K562 (cell line): ENCODE measurements around the gene SNX25. TPM values are rescaled to one million over a fixed set of nuclear protein-coding genes. Genes with fewer than 3 reads are reported as not detected.

ENCODE experiments used
- CREB3L1 ChIP-seq: fragments of 450-650 bp; IDR thresholded peaks from 2 replicates; pipeline ENCODE4 v1.6.1; 2014; ENCODE audit warnings: low read depth, mild to moderate bottlenecking, moderate library complexity, borderline replicate concordance
- ETV1 ChIP-seq: fragments of 450-650 bp; conservative IDR thresholded peaks from 2 replicates; pipeline ENCODE4 v1.6.1; 2016; ENCODE audit warnings: missing genetic modification characterization, control low read depth, low read depth, missing compliant biosample characterization
- ETV6 ChIP-seq, 3 experiments: fragments of 150-350 bp in 1 of 3; sonication (generic) in 1 of 3; formaldehyde crosslinking in 1 of 3; IDR thresholded peaks; 2 replicates each; pipeline versions ENCODE4 v1.6.1 to v1.8.0; 2014 to 2022; ENCODE audit warnings: borderline replicate concordance in 2 of 3, low read depth in 2 of 3, antibody characterized with exemption in 1 of 3, low read length in 1 of 3, mild to moderate bottlenecking in 1 of 3, missing genetic modification reagents in 1 of 3
- GATAD2A ChIP-seq: fragments of 450-650 bp; IDR thresholded peaks from 2 replicates; pipeline ENCODE4 v1.6.1; 2017
- NBN ChIP-seq: fragments of 450-650 bp; IDR thresholded peaks from 2 replicates; pipeline ENCODE4 v1.6.1; 2016; ENCODE audit warnings: low read depth, mild to moderate bottlenecking
- POLR2AphosphoS2 ChIP-seq: IDR thresholded peaks from 2 replicates; pipeline ENCODE4 v1.6.1; 2012; ENCODE audit warnings: low read length, improper control_type of control experiment
- RBFOX2 ChIP-seq: fragments of 200-400 bp; formaldehyde crosslinking; IDR thresholded peaks from 2 replicates; pipeline ENCODE4 v1.6.1; 2017; ENCODE audit warnings: low read depth, mild to moderate bottlenecking, low read length, moderate library complexity
- SRSF3 ChIP-seq: fragments of 200-400 bp; formaldehyde crosslinking; IDR thresholded peaks from 2 replicates; pipeline ENCODE4 v1.6.1; 2016; ENCODE audit warnings: mild to moderate bottlenecking, low read length, moderate library complexity; ENCODE audit not compliant: insufficient read depth
- ZBTB17 ChIP-seq: fragments of 450-650 bp; formaldehyde crosslinking; IDR thresholded peaks from 2 replicates; pipeline ENCODE4 v1.4.0; 2020; ENCODE audit warnings: mild to moderate bottlenecking
- ZNF121 ChIP-seq: sonication (generic); formaldehyde crosslinking; conservative IDR thresholded peaks from 2 replicates; pipeline ENCODE4 v1.8.0; 2022; ENCODE audit warnings: missing genetic modification reagents
- polyA plus RNA-seq, 8 experiments: library from polyadenylated mRNA; depleted of rRNA in 4 of 8; stranded (reverse) in 5 of 8; unstranded in 3 of 8; fragments of >200 nt; fragmentation: Nextera tagmentation in 2 of 8; fragmentation: Illumina TruSeq in 1 of 8; extraction: Ambion mirVana in 2 of 8; extraction: Trizol in 1 of 8; gene quantifications; 2 replicates each; pipeline versions ENCODE4 v1.2.1 to v1.2.3, GENCODE V29; 2011 to 2014; ENCODE audit warnings: inconsistent platforms in 1 of 8, missing spikeins in 1 of 8
- total RNA-seq, 7 experiments: library from RNA; depleted of rRNA in 6 of 7; stranded (reverse); fragments of >200 nt in 6 of 7; fragmentation: Illumina TruSeq in 2 of 7; extraction: Trizol in 2 of 7; gene quantifications; 2 replicates each; pipeline versions ENCODE4 v1.2.1 to v1.2.3, GENCODE V29; 2011 to 2021; ENCODE audit warnings: low replicate concordance in 1 of 7
- TF ChIP-seq, protein P1 (sequence below), 2 experiments: fragments of 150-350 bp in 1 of 2; IDR thresholded peaks; 2 replicates each; pipeline ENCODE4 v1.6.1; 2012 to 2016; ENCODE audit warnings: low read depth in 2 of 2, low read length in 2 of 2, mild to moderate bottlenecking in 1 of 2, moderate library complexity in 1 of 2
- TF ChIP-seq, protein P2 (sequence below): fragments of 450-650 bp; IDR thresholded peaks from 2 replicates; pipeline ENCODE4 v1.6.1; 2016; ENCODE audit warnings: mild to moderate bottlenecking
- TF ChIP-seq, protein P3 (sequence below): fragments of 450-650 bp; formaldehyde crosslinking; IDR thresholded peaks from 2 replicates; pipeline ENCODE4 v1.4.0; 2022; ENCODE audit warnings: missing genetic modification characterization
- TF ChIP-seq, protein P4 (sequence below), 2 experiments: fragments of 200-800 bp in 1 of 2; sonication (Bioruptor generic) in 1 of 2; sonication (generic) in 1 of 2; formaldehyde crosslinking in 1 of 2; IDR thresholded peaks in 1 of 2; conservative IDR thresholded peaks in 1 of 2; 2 replicates each; pipeline versions ENCODE4 v1.5.0 to v1.6.1; 2016 to 2020; ENCODE audit warnings: missing compliant biosample characterization in 1 of 2, missing genetic modification characterization in 1 of 2, missing genetic modification reagents in 1 of 2

The SNX25 gene
- total and polyA plus RNA-seq, 9 of the 15 experiments (the other 6 are each of a cell fraction or from before 2014, with no cell fraction given): 2.5 to 23.4 (median 13.3) TPM

- TF ChIP-seq, protein P1, sequence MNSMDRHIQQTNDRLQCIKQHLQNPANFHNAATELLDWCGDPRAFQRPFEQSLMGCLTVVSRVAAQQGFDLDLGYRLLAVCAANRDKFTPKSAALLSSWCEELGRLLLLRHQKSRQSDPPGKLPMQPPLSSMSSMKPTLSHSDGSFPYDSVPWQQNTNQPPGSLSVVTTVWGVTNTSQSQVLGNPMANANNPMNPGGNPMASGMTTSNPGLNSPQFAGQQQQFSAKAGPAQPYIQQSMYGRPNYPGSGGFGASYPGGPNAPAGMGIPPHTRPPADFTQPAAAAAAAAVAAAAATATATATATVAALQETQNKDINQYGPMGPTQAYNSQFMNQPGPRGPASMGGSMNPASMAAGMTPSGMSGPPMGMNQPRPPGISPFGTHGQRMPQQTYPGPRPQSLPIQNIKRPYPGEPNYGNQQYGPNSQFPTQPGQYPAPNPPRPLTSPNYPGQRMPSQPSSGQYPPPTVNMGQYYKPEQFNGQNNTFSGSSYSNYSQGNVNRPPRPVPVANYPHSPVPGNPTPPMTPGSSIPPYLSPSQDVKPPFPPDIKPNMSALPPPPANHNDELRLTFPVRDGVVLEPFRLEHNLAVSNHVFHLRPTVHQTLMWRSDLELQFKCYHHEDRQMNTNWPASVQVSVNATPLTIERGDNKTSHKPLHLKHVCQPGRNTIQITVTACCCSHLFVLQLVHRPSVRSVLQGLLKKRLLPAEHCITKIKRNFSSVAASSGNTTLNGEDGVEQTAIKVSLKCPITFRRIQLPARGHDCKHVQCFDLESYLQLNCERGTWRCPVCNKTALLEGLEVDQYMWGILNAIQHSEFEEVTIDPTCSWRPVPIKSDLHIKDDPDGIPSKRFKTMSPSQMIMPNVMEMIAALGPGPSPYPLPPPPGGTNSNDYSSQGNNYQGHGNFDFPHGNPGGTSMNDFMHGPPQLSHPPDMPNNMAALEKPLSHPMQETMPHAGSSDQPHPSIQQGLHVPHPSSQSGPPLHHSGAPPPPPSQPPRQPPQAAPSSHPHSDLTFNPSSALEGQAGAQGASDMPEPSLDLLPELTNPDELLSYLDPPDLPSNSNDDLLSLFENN (IDR thresholded peaks at IDR 0.05; ENCODE audit: low read depth in 2 of 2, low read length in 2 of 2): 0 out of 4 replicates have a peak, but pooled peaks of 1 of the 2 experiments have one; percentile 10
- TF ChIP-seq, protein P2, sequence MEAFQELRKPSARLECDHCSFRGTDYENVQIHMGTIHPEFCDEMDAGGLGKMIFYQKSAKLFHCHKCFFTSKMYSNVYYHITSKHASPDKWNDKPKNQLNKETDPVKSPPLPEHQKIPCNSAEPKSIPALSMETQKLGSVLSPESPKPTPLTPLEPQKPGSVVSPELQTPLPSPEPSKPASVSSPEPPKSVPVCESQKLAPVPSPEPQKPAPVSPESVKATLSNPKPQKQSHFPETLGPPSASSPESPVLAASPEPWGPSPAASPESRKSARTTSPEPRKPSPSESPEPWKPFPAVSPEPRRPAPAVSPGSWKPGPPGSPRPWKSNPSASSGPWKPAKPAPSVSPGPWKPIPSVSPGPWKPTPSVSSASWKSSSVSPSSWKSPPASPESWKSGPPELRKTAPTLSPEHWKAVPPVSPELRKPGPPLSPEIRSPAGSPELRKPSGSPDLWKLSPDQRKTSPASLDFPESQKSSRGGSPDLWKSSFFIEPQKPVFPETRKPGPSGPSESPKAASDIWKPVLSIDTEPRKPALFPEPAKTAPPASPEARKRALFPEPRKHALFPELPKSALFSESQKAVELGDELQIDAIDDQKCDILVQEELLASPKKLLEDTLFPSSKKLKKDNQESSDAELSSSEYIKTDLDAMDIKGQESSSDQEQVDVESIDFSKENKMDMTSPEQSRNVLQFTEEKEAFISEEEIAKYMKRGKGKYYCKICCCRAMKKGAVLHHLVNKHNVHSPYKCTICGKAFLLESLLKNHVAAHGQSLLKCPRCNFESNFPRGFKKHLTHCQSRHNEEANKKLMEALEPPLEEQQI: no peak
- TF ChIP-seq, protein P3, sequence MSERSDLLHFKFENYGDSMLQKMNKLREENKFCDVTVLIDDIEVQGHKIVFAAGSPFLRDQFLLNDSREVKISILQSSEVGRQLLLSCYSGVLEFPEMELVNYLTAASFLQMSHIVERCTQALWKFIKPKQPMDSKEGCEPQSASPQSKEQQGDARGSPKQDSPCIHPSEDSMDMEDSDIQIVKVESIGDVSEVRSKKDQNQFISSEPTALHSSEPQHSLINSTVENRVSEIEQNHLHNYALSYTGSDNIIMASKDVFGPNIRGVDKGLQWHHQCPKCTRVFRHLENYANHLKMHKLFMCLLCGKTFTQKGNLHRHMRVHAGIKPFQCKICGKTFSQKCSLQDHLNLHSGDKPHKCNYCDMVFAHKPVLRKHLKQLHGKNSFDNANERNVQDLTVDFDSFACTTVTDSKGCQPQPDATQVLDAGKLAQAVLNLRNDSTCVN (CRISPR knock-in tag): no peak
- no peak for TF ChIP-seq SRSF3
- no peak for TF ChIP-seq ZBTB17 (CRISPR knock-in tag)
- no peak for TF ChIP-seq POLR2AphosphoS2
- TF ChIP-seq GATAD2A: 0 out of 2 replicates have a peak, but pooled peaks have one; percentile 34
- TF ChIP-seq NBN: no peak
- TF ChIP-seq ETV6 (IDR thresholded peaks at IDR 0.05; ENCODE audit: borderline replicate concordance in 1 of 2, low read depth in 2 of 2, low read length in 1 of 2): no peak
- TF ChIP-seq ETV6 (CRISPR knock-in tag; IDR thresholded peaks at IDR 0.05; ENCODE audit: borderline replicate concordance): peak; percentile 90; the same call in 1 of the 2 replicates
- TF ChIP-seq, protein P4, sequence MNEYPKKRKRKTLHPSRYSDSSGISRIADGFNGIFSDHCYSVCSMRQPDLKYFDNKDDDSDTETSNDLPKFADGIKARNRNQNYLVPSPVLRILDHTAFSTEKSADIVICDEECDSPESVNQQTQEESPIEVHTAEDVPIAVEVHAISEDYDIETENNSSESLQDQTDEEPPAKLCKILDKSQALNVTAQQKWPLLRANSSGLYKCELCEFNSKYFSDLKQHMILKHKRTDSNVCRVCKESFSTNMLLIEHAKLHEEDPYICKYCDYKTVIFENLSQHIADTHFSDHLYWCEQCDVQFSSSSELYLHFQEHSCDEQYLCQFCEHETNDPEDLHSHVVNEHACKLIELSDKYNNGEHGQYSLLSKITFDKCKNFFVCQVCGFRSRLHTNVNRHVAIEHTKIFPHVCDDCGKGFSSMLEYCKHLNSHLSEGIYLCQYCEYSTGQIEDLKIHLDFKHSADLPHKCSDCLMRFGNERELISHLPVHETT (CRISPR knock-in tag; conservative IDR thresholded peaks at IDR 0.05 in 1 of 2, IDR thresholded peaks at IDR 0.05 in 1 of 2): peak in 1 of 2 experiments; percentile 75; a peak in 2 of 4 replicates
- TF ChIP-seq ETV1 (tag): 0 out of 2 replicates have a peak, but pooled peaks have one; percentile 31
- peak; percentile 95 for TF ChIP-seq RBFOX2
- peak; percentile 50; the same call in 1 of the 2 replicates for TF ChIP-seq CREB3L1
- no peak for TF ChIP-seq ZNF121 (CRISPR knock-in tag)
Measured at GRCh38 chr4:185203486-185204237, 5.7 kb upstream of the SNX25 start, which contains the start of gene CFAP97 (continued).
